HG03565 (cell line): ENCODE measurements around the gene S1PR1.

ENCODE experiments used
- ATAC-seq: cut with Tn5 transposase; IDR thresholded peaks from one replicate; pipeline ENCODE4 v1.9.1; 2021; ENCODE audit warnings: mild to moderate bottlenecking, moderate library complexity; ENCODE audit not compliant: unreplicated experiment

S1PR1 gene

GRCh38 chr1:101278845-101279244, 42.0 kb downstream of the S1PR1 start:
- ATAC-seq: no peak

- ATAC-seq: no peak
Observed at GRCh38 chr1:101280049-101280592, 43.3 kb downstream of the S1PR1 start.

GRCh38 chr1:101280942-101281654, 44.3 kb downstream of the S1PR1 start:
- ATAC-seq: no peak

DNA sequence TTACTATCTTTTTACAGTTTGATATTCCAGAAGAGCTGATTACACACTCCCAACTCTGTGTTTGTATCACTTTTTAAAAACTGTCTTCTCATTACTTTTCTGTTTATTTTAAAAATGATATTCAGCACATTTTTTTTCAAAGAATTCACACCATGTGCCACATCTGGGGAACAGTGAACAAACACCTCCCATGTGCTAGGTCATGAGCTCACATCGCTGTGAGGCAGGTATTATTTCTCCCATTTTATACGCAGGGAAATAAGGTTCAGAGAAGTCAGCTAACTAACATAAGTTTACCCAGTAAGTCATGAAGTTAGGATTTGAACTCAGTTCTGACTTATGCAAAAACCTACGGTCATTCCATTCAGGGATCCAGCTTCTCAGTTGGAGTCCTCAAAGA, 44.9 kb downstream of the S1PR1 start:
- ATAC-seq: no peak

GRCh38 chr1:101282314-101283038, 45.7 kb downstream of the S1PR1 start:
- no peak for ATAC-seq

GRCh38 chr1:101283443-101283842, 46.6 kb downstream of the S1PR1 start:
- ATAC-seq: no peak

GRCh38 chr1:101284021-101284420, 47.2 kb downstream of the S1PR1 start:
- ATAC-seq: no peak

GRCh38 chr1:101284622-101285218, 47.9 kb downstream of the S1PR1 start:
- no peak for ATAC-seq

- ATAC-seq: no peak
Observed at GRCh38 chr1:101285922-101286570, 49.2 kb downstream of the S1PR1 start.

DNA sequence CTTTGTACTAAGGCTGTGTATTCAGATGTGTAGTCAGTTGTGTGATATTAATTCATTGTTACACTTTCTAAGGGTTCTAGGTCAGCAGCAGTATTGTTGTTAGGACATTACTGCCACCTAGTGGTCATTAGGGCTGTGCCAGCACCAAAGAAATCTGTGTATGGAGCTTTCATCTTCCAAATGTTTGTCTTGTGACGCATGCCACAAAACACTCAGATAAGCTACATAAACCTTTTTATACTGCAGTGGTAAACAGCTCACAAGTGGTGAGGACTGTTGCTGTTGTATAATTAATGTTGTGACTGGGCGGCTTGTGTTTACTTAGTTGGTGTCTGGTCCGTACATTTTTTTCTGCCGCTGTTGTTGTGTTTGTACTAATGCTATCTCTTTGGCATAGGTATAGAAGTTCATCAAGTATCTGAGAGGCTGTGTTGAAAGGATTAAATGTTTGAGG, 51.7 kb downstream of the S1PR1 start:
- peak; percentile 48 for ATAC-seq

DNA sequence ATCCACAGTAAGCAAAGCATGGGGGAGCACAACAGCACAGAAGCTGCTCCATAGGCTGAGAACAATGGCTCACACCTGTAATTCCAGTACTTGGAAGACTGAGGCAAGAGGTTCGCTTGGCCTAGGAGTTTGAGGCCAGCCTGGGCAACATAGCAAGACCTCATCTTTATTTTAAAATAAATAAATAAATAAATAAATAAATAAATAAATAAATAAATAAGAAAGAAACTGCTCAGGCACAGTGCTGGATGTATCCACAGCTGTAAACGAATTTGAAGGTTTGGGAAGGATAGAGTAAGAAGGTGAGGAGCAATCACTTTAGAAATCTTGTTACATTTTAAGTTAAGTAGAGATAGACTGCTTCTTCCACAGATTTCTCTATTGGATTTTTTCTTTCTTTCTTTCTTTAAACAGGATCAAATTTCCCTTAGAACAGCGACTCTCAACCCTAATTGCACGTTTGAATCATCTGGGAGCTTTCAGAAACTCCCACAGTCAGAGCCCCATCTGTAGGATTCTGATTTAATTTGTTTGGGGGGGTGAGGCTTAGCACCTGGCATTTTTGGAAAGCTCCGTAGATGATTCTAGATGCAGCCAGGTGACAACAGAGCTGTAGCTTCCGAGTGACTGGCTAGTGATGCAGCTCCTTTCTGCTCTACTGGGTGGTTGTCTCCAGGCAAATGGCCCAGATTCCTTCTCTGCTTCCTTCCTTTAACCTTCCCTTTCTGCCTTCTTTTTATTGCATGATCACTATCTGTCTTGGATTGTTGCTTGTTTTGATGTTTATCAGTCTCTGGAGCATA, 53.5 kb downstream of the S1PR1 start:
- no peak for ATAC-seq
